Choroid plexus epithelial cell (primary cell): Measurements from ENCODE around the gene KRT6A.

Source experiments
- DNase-seq: peaks from one replicate; pipeline ENCODE4 v3.0.0-alpha.2; 2010; ENCODE audit warnings: low read depth
- H3K4me3 ChIP-seq: 2 replicates; pipeline ENCODE4 v1.5.1; 2011; ENCODE audit warnings: low read depth, mild to moderate bottlenecking, control low read depth, low read length, moderate library complexity
- TF ChIP-seq, protein P1 (sequence below): conservative IDR thresholded peaks from 2 replicates; pipeline ENCODE4 v1.5.1; 2011; ENCODE audit warnings: low read depth, mild to moderate bottlenecking, control low read depth, inconsistent platforms, low read length, moderate library complexity

The KRT6A gene

DNA sequence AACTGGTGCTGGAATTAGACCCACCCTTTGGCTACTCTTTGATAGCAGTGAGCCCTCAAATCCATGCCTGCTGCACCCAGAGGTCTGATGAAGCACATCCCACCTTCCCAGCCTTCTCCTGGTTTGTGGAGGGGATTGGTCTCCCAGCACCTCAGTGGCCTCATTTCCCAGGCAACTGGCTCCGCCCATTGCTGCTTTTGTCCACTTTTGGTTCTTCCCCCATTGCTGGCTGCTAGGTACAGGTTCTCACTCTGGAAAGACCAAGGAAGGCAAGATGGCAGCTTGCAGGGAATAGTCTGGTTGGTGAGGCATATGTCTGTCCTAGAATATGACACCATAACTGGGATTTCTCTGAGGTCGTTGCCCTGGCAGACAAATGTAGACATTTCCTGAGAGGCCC, 37.3 kb upstream of the KRT6A start:
- TF ChIP-seq, protein P1, sequence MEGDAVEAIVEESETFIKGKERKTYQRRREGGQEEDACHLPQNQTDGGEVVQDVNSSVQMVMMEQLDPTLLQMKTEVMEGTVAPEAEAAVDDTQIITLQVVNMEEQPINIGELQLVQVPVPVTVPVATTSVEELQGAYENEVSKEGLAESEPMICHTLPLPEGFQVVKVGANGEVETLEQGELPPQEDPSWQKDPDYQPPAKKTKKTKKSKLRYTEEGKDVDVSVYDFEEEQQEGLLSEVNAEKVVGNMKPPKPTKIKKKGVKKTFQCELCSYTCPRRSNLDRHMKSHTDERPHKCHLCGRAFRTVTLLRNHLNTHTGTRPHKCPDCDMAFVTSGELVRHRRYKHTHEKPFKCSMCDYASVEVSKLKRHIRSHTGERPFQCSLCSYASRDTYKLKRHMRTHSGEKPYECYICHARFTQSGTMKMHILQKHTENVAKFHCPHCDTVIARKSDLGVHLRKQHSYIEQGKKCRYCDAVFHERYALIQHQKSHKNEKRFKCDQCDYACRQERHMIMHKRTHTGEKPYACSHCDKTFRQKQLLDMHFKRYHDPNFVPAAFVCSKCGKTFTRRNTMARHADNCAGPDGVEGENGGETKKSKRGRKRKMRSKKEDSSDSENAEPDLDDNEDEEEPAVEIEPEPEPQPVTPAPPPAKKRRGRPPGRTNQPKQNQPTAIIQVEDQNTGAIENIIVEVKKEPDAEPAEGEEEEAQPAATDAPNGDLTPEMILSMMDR, result no peak
- no peak for DNase-seq
- no peak overlapping the region for H3K4me3 ChIP-seq

GRCh38 chr12:52529846-52530245, 36.8 kb upstream of the KRT6A start:
- DNase-seq, result no peak
- TF ChIP-seq, protein P1, result no peak
- H3K4me3 ChIP-seq, result no peak overlapping the region

- no peak for DNase-seq
- no peak overlapping the region for H3K4me3 ChIP-seq
- TF ChIP-seq, protein P1, result no peak
Observed at GRCh38 chr12:52529417-52529816, 36.4 kb upstream of the KRT6A start.

DNA sequence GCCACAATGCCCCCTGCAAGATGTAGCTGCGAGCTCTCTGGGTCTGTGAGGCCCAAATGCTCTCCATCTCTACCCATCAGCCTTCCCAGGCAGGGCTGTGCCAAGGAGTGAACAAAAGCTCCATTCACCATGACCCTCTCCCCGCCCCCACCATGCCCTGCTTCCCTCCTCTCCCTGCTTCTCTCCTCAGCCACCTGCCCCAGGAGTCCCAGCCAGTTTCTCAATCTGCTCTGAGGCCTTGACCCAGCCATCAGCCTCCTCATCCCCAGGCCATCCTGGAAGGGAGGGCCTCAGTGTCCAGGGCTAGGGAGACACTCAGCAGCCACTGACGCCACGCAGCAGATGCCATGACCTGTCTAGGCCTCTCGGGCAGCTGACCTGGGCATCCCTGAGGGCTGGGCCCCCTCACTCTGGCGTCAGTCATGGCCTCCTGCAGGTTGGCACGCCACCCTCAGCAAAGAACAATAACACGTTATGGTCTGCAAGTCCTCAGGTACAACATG, 35.6 kb upstream of the KRT6A start:
- no peak overlapping the region for H3K4me3 ChIP-seq
- TF ChIP-seq, protein P1, result no peak
- DNase-seq, result no peak

GRCh38 chr12:52527121-52527800, 34.2 kb upstream of the KRT6A start:
- H3K4me3 ChIP-seq, result no peak overlapping the region
- TF ChIP-seq, protein P1, result no peak
- DNase-seq, result no peak

- no peak overlapping the region for H3K4me3 ChIP-seq
- TF ChIP-seq, protein P1, result no peak
- no peak for DNase-seq
Observed at GRCh38 chr12:52526511-52526951, 33.5 kb upstream of the KRT6A start.

DNA sequence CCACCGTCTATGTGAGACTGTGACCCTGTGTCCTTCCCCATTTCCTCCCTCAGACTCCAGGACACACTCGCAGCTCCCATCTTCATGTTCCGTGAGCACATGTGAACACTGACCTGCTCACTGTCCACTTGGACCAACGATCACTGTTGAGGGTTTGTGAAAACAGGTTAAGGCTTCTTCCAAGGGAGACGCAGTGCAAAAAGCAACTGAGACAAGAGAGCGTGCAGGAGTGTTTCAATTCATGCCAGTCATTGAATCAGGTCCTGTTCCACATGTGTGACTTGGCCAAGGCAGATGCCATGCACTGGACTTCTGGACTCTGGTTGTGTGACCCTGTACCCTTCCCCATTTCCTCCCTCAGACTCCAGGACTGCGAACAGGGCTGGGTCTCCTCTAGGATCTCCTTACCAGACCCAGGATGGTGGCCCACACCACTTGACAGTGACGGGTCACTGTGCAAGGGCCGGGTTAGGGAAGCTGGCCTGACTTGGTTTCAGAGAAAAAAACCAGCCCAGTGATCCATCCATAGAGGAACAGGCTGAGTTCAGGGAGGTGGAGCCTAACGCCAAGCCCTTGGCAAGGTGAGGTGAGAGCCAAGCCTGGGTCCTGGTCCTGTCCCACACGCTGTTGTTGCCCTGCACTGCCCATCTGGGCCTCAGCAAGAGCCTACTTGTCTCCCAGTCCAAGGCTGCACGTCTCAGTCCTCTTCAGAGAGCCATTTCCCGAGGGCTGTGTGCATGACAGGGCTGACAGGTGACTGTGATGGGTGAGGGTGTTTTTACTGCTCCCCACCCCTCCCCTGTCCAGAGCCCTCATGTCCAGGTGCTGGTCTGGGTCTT, 32.8 kb upstream of the KRT6A start:
- TF ChIP-seq, protein P1, result no peak
- no peak for DNase-seq
- no peak overlapping the region for H3K4me3 ChIP-seq
